ENCODE measurements around the gene CUL1. TPM values are rescaled to one million over a fixed set of nuclear protein-coding genes. Genes with fewer than 3 reads are reported as not detected.

CUL1 gene
- total RNA-seq, 1 experiment from 2014 or later, result 37.6 TPM

Other genes starting within 250 kb of the CUL1 start
- gene C7orf33, start 108.1 kb upstream of the CUL1 start, total RNA-seq (2014; rRNA removed; shearing (Covaris generic); ENCODE audit: low replicate concordance), result not detected in 2 replicates
- 9.4 and 23.7 TPM in 2 replicates for gene EZH2, start 185.4 kb downstream of the CUL1 start, total RNA-seq (2014; rRNA removed; shearing (Covaris generic); ENCODE audit: low replicate concordance)

Data from Caki2 (cell line).